H1 (cell line): ENCODE measurements around the gene KRT3. TPM values are rescaled to one million over a fixed set of nuclear protein-coding genes. Genes with fewer than 3 reads are reported as not detected.

Source experiments
- ATF2 ChIP-seq: IDR thresholded peaks from 2 replicates; pipeline ENCODE4 v1.6.1; 2012; ENCODE audit warnings: low read length, inconsistent platforms
- polyA plus RNA-seq, 7 experiments: library from polyadenylated mRNA; depleted of rRNA in 3 of 7; stranded (reverse) in 5 of 7; unstranded in 2 of 7; fragments of >200 nt in 5 of 7; fragments of 200-250 nt in 2 of 7; gene quantifications; 1 replicate in 5 of 7; 2 replicates in 1 of 7; 4 replicates in 1 of 7; pipeline versions ENCODE4 v1.2.1 to v1.2.3, GENCODE V29; 2011 to 2013; ENCODE audit warnings: missing spikeins in 2 of 7, mixed read lengths in 2 of 7
- total RNA-seq: library from RNA; stranded (reverse); fragmentation: NEBNext Ultra II Directional; extraction: Animal tissue kit (Norgen Biotek cat#: 25700); gene quantifications from 2 replicates; pipeline ENCODE4 v1.2.1, GENCODE V29; 2021

The KRT3 gene
- total and polyA plus RNA-seq, 2 of the 8 experiments (the other 6 are each of a cell fraction or from before 2014, with no cell fraction given): not detected

- no peak for TF ChIP-seq ATF2
- TF ChIP-seq, all 59 proteins: peak for 0
These were observed 2.2 kb upstream of the KRT3 start (continued) for GRCh38 chr12:52798003-52798670.
